Activated naive CD4-positive, alpha-beta T cell treated with anti-CD3 and anti-CD28 coated beads, Interleukin-2, amount 50 U/mL, for 72 hours (primary cell): ENCODE results near the gene GRK2. TPM values are rescaled to one million over a fixed set of nuclear protein-coding genes. Genes with fewer than 3 reads are reported as not detected.
"Not testable (repeated sequence)": the region's sequence is repeated elsewhere in the genome, so short reads cannot be mapped to it uniquely, and the experiment has no call there.

Experiments
- ATAC-seq, 2 donors: fragments of 150-1000 bp; cut with Tn5 transposase; 2 replicates each; pipeline ENCODE4 v1.10.0; 2021; ENCODE audit warnings: mild to moderate bottlenecking in 2 of 2, moderate library complexity in 2 of 2
- DNase-seq, 2 donors: peaks; one replicate each; pipeline ENCODE4 v3.0.0; 2021 to 2022; ENCODE audit warnings: low spot score in 2 of 2
- H3K27ac Mint-ChIP-seq, 2 donors: one replicate each; pipeline ENCODE4 v1.8.0; 2022; ENCODE audit warnings: mild to moderate bottlenecking in 2 of 2, mixed read lengths in 2 of 2
- H3K36me3 Mint-ChIP-seq, 2 donors: one replicate each; pipeline ENCODE4 v1.8.0; 2022; ENCODE audit warnings: mixed read lengths in 2 of 2
- H3K9me3 Mint-ChIP-seq, 2 donors: one replicate each; pipeline ENCODE4 v1.8.0; 2022; ENCODE audit warnings: mixed read lengths in 2 of 2
- total RNA-seq, 2 donors: library from RNA; stranded (reverse); gene quantifications; one replicate each; pipeline ENCODE4 v1.2.3, GENCODE V29; 2022

Gene GRK2
- total RNA-seq, 2 donors from 2014 or later = 289 to 376 TPM

GRCh38 chr11:67250059-67251043, 15.9 kb upstream of the GRK2 start:
- Mint-ChIP-seq H3K36me3 (peaks cover 46 to 55% of the 10 kb centered on the region in 2 donors), H3K9me3 (no peaks in the 10 kb centered on the region), H3K27ac (peak overlapping the region; percentile 50 to 53)
- DNase-seq (no peak), ATAC-seq (no peak)

GRCh38 chr11:67251841-67252240, 14.4 kb upstream of the GRK2 start:
- peak overlapping the region; percentile 64 to 87 for H3K27ac Mint-ChIP-seq
- no peak for ATAC-seq
- H3K36me3 Mint-ChIP-seq = peaks cover 43 to 49% of the 10 kb centered on the region in 2 donors
- H3K9me3 Mint-ChIP-seq = no peaks in the 10 kb centered on the region
- no peak for DNase-seq

- H3K36me3 Mint-ChIP-seq = peaks cover 42 to 49% of the 10 kb centered on the region in 2 donors
- ATAC-seq = peak; percentile 43 to 70
- H3K27ac Mint-ChIP-seq = no peak overlapping the region
- no peak for DNase-seq
- H3K9me3 Mint-ChIP-seq = no peaks in the 10 kb centered on the region
Measured at GRCh38 chr11:67252831-67253239, 13.4 kb upstream of the GRK2 start.

- DNase-seq = no peak
- Mint-ChIP-seq H3K27ac (peak overlapping the region; percentile 63 to 73), H3K36me3 (peaks cover 32 to 37% of the 10 kb centered on the region in 2 donors), H3K9me3 (no peaks in the 10 kb centered on the region)
- ATAC-seq = peak in 1 of 2 donors; percentile 25
Measured at GRCh38 chr11:67253872-67254624, 12.2 kb upstream of the GRK2 start.

GRCh38 chr11:67254798-67255197, 11.5 kb upstream of the GRK2 start:
- Mint-ChIP-seq H3K27ac (peak overlapping the region; percentile 63 to 88), H3K36me3 (peaks cover 25 to 30% of the 10 kb centered on the region in 2 donors), H3K9me3 (no peaks in the 10 kb centered on the region)

GRCh38 chr11:67255353-67255752, 10.9 kb upstream of the GRK2 start:
- DNase-seq (no peak), ATAC-seq (no peak)
- no peaks in the 10 kb centered on the region for H3K9me3 Mint-ChIP-seq
- H3K36me3 Mint-ChIP-seq = peaks cover 21 to 26% of the 10 kb centered on the region in 2 donors
- peak overlapping the region; percentile 63 to 88 for H3K27ac Mint-ChIP-seq

More at GRCh38 chr11:67254798-67255197, 11.5 kb upstream of the GRK2 start:
- DNase-seq (no peak), ATAC-seq (no peak)

GRCh38 chr11:67255864-67256263, 10.4 kb upstream of the GRK2 start:
- peak overlapping the region; percentile 63 to 88 for H3K27ac Mint-ChIP-seq
- H3K9me3 Mint-ChIP-seq = no peaks in the 10 kb centered on the region
- ATAC-seq (no peak), DNase-seq (no peak)
- peaks cover 21 to 26% of the 10 kb centered on the region in 2 donors for H3K36me3 Mint-ChIP-seq

- H3K27ac Mint-ChIP-seq = peak overlapping the region; percentile 44 to 63
Measured at GRCh38 chr11:67256477-67257135, 9.7 kb upstream of the GRK2 start.

GRCh38 chr11:67260406-67260805, 5.9 kb upstream of the GRK2 start:
- Mint-ChIP-seq H3K36me3 (peaks cover 8 to 9% of the 10 kb centered on the region in 2 donors), H3K9me3 (no peaks in the 10 kb centered on the region), H3K27ac (peak overlapping the region in 1 of 2 donors; percentile 77)
- DNase-seq (peak in 1 of 2 donors; percentile 45), ATAC-seq (no peak)

More at GRCh38 chr11:67256477-67257135, 9.7 kb upstream of the GRK2 start:
- DNase-seq (no peak), ATAC-seq (no peak)
- Mint-ChIP-seq H3K9me3 (no peaks in the 10 kb centered on the region), H3K36me3 (peaks cover 21 to 26% of the 10 kb centered on the region in 2 donors)

GRCh38 chr11:67260885-67261639, 5.2 kb upstream of the GRK2 start:
- not testable (repeated sequence) for H3K9me3 Mint-ChIP-seq
- H3K27ac Mint-ChIP-seq = peak overlapping the region in 1 of 2 donors; percentile 77
- peak; percentile 67 to 72 for DNase-seq

GRCh38 chr11:67261640-67261945, 4.7 kb upstream of the GRK2 start:
- Mint-ChIP-seq H3K36me3 (peaks cover 4 to 12% of the 10 kb centered on the region in 2 donors), H3K27ac (no peak overlapping the region), H3K9me3 (no peaks in the 10 kb centered on the region)
- no peak for DNase-seq
- no peak for ATAC-seq

More at GRCh38 chr11:67260885-67261639, 5.2 kb upstream of the GRK2 start:
- peaks cover 5 to 11% of the 10 kb centered on the region in 2 donors for H3K36me3 Mint-ChIP-seq
- peak in 1 of 2 donors; percentile 12 for ATAC-seq

- ATAC-seq = no peak
- Mint-ChIP-seq H3K27ac (peak overlapping the region; percentile 58 to 78), H3K9me3 (no peaks in the 10 kb centered on the region), H3K36me3 (peaks cover 1 to 13% of the 10 kb centered on the region in 2 donors)
- DNase-seq = peak in 1 of 2 donors; percentile 55
Measured at GRCh38 chr11:67261946-67262681, 4.2 kb upstream of the GRK2 start.

- ATAC-seq = peak; percentile 50 to 64
- Mint-ChIP-seq H3K9me3 (no peaks in the 10 kb centered on the region), H3K36me3 (peaks cover 10 to 22% of the 10 kb centered on the region in 2 donors), H3K27ac (peak overlapping the region; percentile 78 to 93)
- DNase-seq = peak; percentile 77 to 79
Measured at GRCh38 chr11:67262731-67263675, 3.3 kb upstream of the GRK2 start.

GRCh38 chr11:67264260-67264659, 2.0 kb upstream of the GRK2 start:
- no peaks in the 10 kb centered on the region for H3K9me3 Mint-ChIP-seq
- ATAC-seq = no peak
- DNase-seq = no peak
- peak overlapping the region; percentile 61 to 89 for H3K27ac Mint-ChIP-seq
- peaks cover 23 to 34% of the 10 kb centered on the region in 2 donors for H3K36me3 Mint-ChIP-seq
